GM21526 (cell line): Measurements from ENCODE around the gene EXOC6B.
A peak's percentile ranks its signal among the peaks of the same experiment; 100 is the strongest.

Experiments
- ATAC-seq: cut with Tn5 transposase; IDR thresholded peaks from one replicate; pipeline ENCODE4 v1.9.1; 2021; ENCODE audit warnings: moderate library complexity; ENCODE audit not compliant: unreplicated experiment, low FRiP score

EXOC6B gene

GRCh38 chr2:72833084-72833714 is 7.4 kb upstream of the EXOC6B start:
- no peak for ATAC-seq

GRCh38 chr2:72830273-72830672 is 4.4 kb upstream of the EXOC6B start:
- peak; percentile 50 for ATAC-seq

- ATAC-seq, result no peak
Observed at GRCh38 chr2:72828840-72829507, 3.1 kb upstream of the EXOC6B start.

- no peak for ATAC-seq
Observed at GRCh38 chr2:72827966-72828646, 2.3 kb upstream of the EXOC6B start.

- no peak for ATAC-seq
Observed at GRCh38 chr2:72827487-72827886, 1.7 kb upstream of the EXOC6B start.

- ATAC-seq, result no peak
Observed at GRCh38 chr2:72826156-72826477, 284 bp upstream of the EXOC6B start.

GRCh38 chr2:72824224-72824842 is 1.5 kb downstream of the EXOC6B start:
- no peak for ATAC-seq

- ATAC-seq, result no peak
Observed at GRCh38 chr2:72822794-72823193, 3.0 kb downstream of the EXOC6B start.

GRCh38 chr2:72821983-72822382 is 3.9 kb downstream of the EXOC6B start:
- ATAC-seq, result no peak

GRCh38 chr2:72821118-72821517 is 4.7 kb downstream of the EXOC6B start:
- ATAC-seq, result no peak

GRCh38 chr2:72819501-72819900 is 6.3 kb downstream of the EXOC6B start:
- ATAC-seq, result no peak

GRCh38 chr2:72815655-72816278 is 10.1 kb downstream of the EXOC6B start:
- no peak for ATAC-seq

- no peak for ATAC-seq
Observed at GRCh38 chr2:72813841-72814240, 12.0 kb downstream of the EXOC6B start.

- ATAC-seq, result no peak
Observed at GRCh38 chr2:72810165-72810564, 15.7 kb downstream of the EXOC6B start.

- no peak for ATAC-seq
Observed at GRCh38 chr2:72809095-72809494, 16.7 kb downstream of the EXOC6B start.

GRCh38 chr2:72806280-72806945 is 19.4 kb downstream of the EXOC6B start:
- no peak for ATAC-seq

- ATAC-seq, result no peak
Observed at GRCh38 chr2:72803626-72804320, 22.1 kb downstream of the EXOC6B start.

- no peak for ATAC-seq
Observed at GRCh38 chr2:72803151-72803550, 22.7 kb downstream of the EXOC6B start.

GRCh38 chr2:72800492-72800891 is 25.3 kb downstream of the EXOC6B start:
- no peak for ATAC-seq

GRCh38 chr2:72797740-72798139 is 28.1 kb downstream of the EXOC6B start:
- no peak for ATAC-seq
